ENCODE measurements around the gene FOXS1.

The FOXS1 gene

DNA sequence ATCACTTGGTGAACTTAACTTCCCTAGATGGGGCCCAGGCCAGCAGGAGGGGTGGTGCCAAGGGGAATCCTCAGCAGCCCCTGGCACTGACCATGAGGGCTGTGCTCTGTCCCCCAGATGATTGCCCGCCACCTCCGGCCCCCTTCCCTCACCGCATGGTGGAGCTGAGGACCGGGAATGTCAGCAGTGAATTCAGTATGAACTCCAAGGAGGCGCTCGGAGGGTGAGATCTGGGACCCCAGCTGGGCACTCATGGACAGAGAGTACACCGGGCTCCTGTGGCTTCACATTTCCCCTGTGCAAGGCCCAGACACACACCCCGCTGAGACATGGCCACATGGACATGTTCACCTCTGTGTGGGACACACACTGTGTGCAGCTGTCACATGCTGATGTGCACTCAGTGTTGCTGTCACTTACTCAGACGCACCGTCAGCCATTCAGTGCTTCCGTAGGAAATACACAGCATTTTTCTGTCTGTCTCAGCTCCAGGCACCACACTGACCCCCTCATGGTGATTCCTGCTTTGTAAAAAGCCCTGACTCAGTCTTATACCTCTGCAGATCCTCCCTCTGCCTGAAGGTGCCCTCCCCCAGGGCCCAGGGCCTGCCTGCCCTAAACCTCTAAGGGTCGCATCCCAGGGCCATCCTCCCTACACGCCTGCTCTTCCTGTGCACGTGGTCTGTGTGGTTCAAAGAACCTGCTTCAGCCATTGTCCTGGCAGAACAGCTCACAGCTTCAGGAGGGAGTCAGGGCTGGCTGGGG, 21.9 kb downstream of the FOXS1 start:
- no peak for DNase-seq (ENCODE audit: low read depth)
- TF ChIP-seq, protein P1, sequence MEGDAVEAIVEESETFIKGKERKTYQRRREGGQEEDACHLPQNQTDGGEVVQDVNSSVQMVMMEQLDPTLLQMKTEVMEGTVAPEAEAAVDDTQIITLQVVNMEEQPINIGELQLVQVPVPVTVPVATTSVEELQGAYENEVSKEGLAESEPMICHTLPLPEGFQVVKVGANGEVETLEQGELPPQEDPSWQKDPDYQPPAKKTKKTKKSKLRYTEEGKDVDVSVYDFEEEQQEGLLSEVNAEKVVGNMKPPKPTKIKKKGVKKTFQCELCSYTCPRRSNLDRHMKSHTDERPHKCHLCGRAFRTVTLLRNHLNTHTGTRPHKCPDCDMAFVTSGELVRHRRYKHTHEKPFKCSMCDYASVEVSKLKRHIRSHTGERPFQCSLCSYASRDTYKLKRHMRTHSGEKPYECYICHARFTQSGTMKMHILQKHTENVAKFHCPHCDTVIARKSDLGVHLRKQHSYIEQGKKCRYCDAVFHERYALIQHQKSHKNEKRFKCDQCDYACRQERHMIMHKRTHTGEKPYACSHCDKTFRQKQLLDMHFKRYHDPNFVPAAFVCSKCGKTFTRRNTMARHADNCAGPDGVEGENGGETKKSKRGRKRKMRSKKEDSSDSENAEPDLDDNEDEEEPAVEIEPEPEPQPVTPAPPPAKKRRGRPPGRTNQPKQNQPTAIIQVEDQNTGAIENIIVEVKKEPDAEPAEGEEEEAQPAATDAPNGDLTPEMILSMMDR (IDR thresholded peaks at IDR 0.05; ENCODE audit: low read length, missing control alignments), result no peak
- no peak overlapping the region for H3K4me3 ChIP-seq (replicated peaks; ENCODE audit: low read depth, low read length)

GRCh38 chr20:31822421-31823330, 22.7 kb downstream of the FOXS1 start:
- H3K4me3 ChIP-seq (replicated peaks; ENCODE audit: low read depth, low read length), result no peak overlapping the region
- DNase-seq (ENCODE audit: low read depth), result peak; percentile 63
- TF ChIP-seq, protein P1 (IDR thresholded peaks at IDR 0.05; ENCODE audit: low read length, missing control alignments), result peak; percentile 88

- no peak for DNase-seq (ENCODE audit: low read depth)
- no peak overlapping the region for H3K4me3 ChIP-seq (replicated peaks; ENCODE audit: low read depth, low read length)
- TF ChIP-seq, protein P1 (IDR thresholded peaks at IDR 0.05; ENCODE audit: low read length, missing control alignments), result no peak
Observed at GRCh38 chr20:31821427-31821826, 24.0 kb downstream of the FOXS1 start.

DNA sequence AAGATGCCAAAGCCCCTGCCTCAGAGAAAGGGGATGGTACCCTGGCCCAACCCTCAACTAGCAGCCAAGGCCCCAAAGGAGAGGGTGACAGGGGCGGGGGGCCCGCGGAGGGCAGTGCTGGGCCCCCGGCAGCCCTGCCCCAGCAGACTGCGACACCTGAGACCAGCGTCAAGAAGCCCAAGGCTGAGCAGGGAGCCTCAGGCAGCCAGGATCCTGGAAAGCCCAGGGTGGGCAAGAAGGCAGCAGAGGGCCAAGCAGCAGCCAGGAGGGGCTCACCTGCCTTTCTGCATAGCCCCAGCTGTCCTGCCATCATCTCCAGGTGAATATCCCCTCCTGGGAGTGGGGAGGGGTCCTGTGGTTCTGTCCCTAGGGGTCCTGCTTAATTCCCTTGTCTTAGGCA, 25.2 kb downstream of the FOXS1 start:
- DNase-seq (ENCODE audit: low read depth), result no peak
- TF ChIP-seq, protein P1 (IDR thresholded peaks at IDR 0.05; ENCODE audit: low read length, missing control alignments), result no peak
- H3K4me3 ChIP-seq (replicated peaks; ENCODE audit: low read depth, low read length), result no peak overlapping the region

- TF ChIP-seq, protein P1 (IDR thresholded peaks at IDR 0.05; ENCODE audit: low read length, missing control alignments), result no peak
- no peak for DNase-seq (ENCODE audit: low read depth)
Observed at GRCh38 chr20:31819083-31819784, 26.2 kb downstream of the FOXS1 start, which contains the start of gene MYLK2. Gene MYLK2, plus strand, starts transcription at chr20:31819356. Its CDS starts 225 bp downstream, at chr20:31819581.

GRCh38 chr20:31818376-31818908, 27.0 kb downstream of the FOXS1 start:
- H3K4me3 ChIP-seq (replicated peaks; ENCODE audit: low read depth, low read length), result no peak overlapping the region
- no peak for DNase-seq (ENCODE audit: low read depth)
- TF ChIP-seq, protein P1 (IDR thresholded peaks at IDR 0.05; ENCODE audit: low read length, missing control alignments), result no peak

More at GRCh38 chr20:31819083-31819784, 26.2 kb downstream of the FOXS1 start, which contains the start of gene MYLK2:
- H3K4me3 ChIP-seq (replicated peaks; ENCODE audit: low read depth, low read length), result no peak within 1 kb of the TSS

All from fibroblast of pulmonary artery (primary cell).